T-helper 17 cell (primary cell): ENCODE data around the gene UNC5A. TPM values are rescaled to one million over a fixed set of nuclear protein-coding genes. Genes with fewer than 3 reads are reported as not detected.
A peak's percentile ranks its signal among the peaks of the same experiment; 100 is the strongest.

ENCODE experiments used
- ATAC-seq: fragments of 150-1000 bp; cut with Tn5 transposase; 2 replicates; pipeline ENCODE4 v1.10.0; 2021; ENCODE audit warnings: mild to moderate bottlenecking, moderate library complexity
- DNase-seq, 3 donors: peaks; one replicate each; pipeline versions ENCODE4 v3.0.0 to v3.0.0-alpha.2; 2020 to 2021
- H3K9me3 ChIP-seq: one replicate; pipeline ENCODE4 v1.7.0; 2013; ENCODE audit warnings: low read length, mild to moderate bottlenecking; ENCODE audit not compliant: control insufficient read depth, poor library complexity, severe bottlenecking
- H3K27ac Mint-ChIP-seq: one replicate; pipeline ENCODE4 v1.8.0; 2022; ENCODE audit warnings: mild to moderate bottlenecking, moderate library complexity, mixed read lengths
- H3K27me3 Mint-ChIP-seq: one replicate; pipeline ENCODE4 v1.8.0; 2022; ENCODE audit warnings: mixed read lengths
- H3K36me3 Mint-ChIP-seq: one replicate; pipeline ENCODE4 v1.8.0; 2022; ENCODE audit warnings: low read depth, mixed read lengths
- H3K4me1 Mint-ChIP-seq: one replicate; pipeline ENCODE4 v1.8.0; 2022; ENCODE audit warnings: mild to moderate bottlenecking, mixed read lengths
- H3K4me3 Mint-ChIP-seq: one replicate; pipeline ENCODE4 v1.8.0; 2022; ENCODE audit warnings: mild to moderate bottlenecking, moderate library complexity, mixed read lengths
- total RNA-seq, 4 donors: library from RNA in 2 of 4; stranded (reverse) in 2 of 4; gene quantifications; one replicate each; pipeline ENCODE4 v1.2.3 and lab custom pipeline; 2022 to 2026

Gene UNC5A
- total RNA-seq, 2 donors from 2014 or later, result not detected

DNA sequence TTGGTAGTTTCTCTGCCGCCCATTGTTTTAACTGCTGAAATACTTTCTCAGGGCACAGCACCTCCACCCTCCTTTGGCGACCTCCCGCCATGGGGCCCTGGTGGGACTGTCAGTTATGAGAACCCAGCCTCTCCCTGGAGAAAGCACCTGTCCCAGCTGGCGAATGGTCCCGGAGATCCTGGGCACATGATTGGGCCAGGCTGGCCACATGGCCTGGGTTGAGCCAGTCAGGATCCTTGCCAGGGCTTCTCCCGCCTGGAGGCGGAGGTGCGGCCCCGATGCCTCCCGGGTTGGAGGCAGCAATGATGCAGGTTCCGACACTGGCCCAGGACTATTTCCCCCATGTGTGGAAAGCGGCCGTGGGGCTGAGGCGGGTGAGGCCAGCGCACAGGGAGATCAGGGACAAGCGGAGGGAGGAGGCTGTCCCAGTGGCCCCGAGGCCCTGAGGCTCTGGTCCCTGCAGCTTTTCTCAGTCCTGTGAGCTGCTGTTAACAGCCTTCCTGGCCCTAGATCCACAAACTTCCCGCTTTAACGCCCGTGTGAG is 13.6 kb downstream of the UNC5A start:
- DNase-seq (no peak), ATAC-seq (no peak)
- peaks cover 2% of the 10 kb centered on the region for H3K36me3 Mint-ChIP-seq
- H3K27ac Mint-ChIP-seq, result no peak overlapping the region
- H3K9me3 ChIP-seq, result no peaks in the 10 kb centered on the region
- H3K4me1 Mint-ChIP-seq, result peaks cover 4% of the 10 kb centered on the region
- H3K27me3 Mint-ChIP-seq, result peaks cover 47% of the 10 kb centered on the region
- H3K4me3 Mint-ChIP-seq, result no peak overlapping the region

GRCh38 chr5:176824604-176825003 is 14.2 kb downstream of the UNC5A start:
- Mint-ChIP-seq H3K27ac (peak overlapping the region; percentile 70), H3K36me3 (no peaks in the 10 kb centered on the region), H3K4me3 (no peak overlapping the region), H3K4me1 (peaks cover 4% of the 10 kb centered on the region), H3K27me3 (peaks cover 41% of the 10 kb centered on the region)
- H3K9me3 ChIP-seq, result no peaks in the 10 kb centered on the region
- ATAC-seq, result no peak
- no peak for DNase-seq

- no peak overlapping the region for H3K4me3 Mint-ChIP-seq
- no peaks in the 10 kb centered on the region for H3K36me3 Mint-ChIP-seq
- H3K27ac Mint-ChIP-seq, result peak overlapping the region; percentile 70
These were observed 14.9 kb downstream of the UNC5A start for GRCh38 chr5:176825234-176825633.

DNA sequence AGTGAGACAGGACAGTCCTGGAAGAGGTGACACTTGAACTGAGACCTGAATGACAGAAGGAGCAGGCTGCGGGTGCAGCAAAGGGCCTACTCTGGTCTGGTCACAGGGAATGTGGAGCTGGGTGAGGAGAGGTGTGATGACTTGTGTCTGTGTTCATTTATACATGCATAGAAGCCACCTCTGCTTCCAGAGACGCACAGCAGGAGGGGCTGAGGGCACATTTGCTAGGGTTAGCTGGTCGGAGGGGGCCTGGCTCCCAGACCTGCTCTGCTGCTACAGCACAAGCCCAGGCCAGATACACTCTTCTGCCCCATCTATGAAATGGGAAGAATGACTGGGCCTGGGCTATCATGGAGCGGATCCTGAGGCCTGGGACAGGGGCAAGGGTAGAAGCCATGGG is 15.6 kb downstream of the UNC5A start:
- no peak for ATAC-seq
- H3K4me3 Mint-ChIP-seq, result no peak overlapping the region
- no peak overlapping the region for H3K27ac Mint-ChIP-seq
- H3K27me3 Mint-ChIP-seq, result peaks cover 27% of the 10 kb centered on the region
- H3K36me3 Mint-ChIP-seq, result no peaks in the 10 kb centered on the region
- H3K9me3 ChIP-seq, result no peaks in the 10 kb centered on the region
- peaks cover 4% of the 10 kb centered on the region for H3K4me1 Mint-ChIP-seq
- DNase-seq, result no peak

More at GRCh38 chr5:176825234-176825633, 14.9 kb downstream of the UNC5A start:
- no peaks in the 10 kb centered on the region for H3K9me3 ChIP-seq
- ATAC-seq, result no peak
- DNase-seq, result no peak
- Mint-ChIP-seq H3K27me3 (peaks cover 34% of the 10 kb centered on the region), H3K4me1 (peaks cover 4% of the 10 kb centered on the region)

GRCh38 chr5:176827736-176828414 is 17.5 kb downstream of the UNC5A start:
- no peak overlapping the region for H3K27ac Mint-ChIP-seq
- no peak for DNase-seq
- no peak overlapping the region for H3K4me3 Mint-ChIP-seq
- H3K9me3 ChIP-seq, result no peaks in the 10 kb centered on the region
- H3K27me3 Mint-ChIP-seq, result peaks cover 18% of the 10 kb centered on the region
- H3K36me3 Mint-ChIP-seq, result no peaks in the 10 kb centered on the region
- peaks cover 4% of the 10 kb centered on the region for H3K4me1 Mint-ChIP-seq
- no peak for ATAC-seq

GRCh38 chr5:176829320-176829719 is 19.0 kb downstream of the UNC5A start:
- no peak overlapping the region for H3K4me3 Mint-ChIP-seq
- H3K27me3 Mint-ChIP-seq, result peaks cover 22% of the 10 kb centered on the region
- no peak for DNase-seq
- ATAC-seq, result no peak
- no peaks in the 10 kb centered on the region for H3K36me3 Mint-ChIP-seq
- H3K9me3 ChIP-seq, result no peaks in the 10 kb centered on the region
- H3K27ac Mint-ChIP-seq, result no peak overlapping the region
- H3K4me1 Mint-ChIP-seq, result peaks cover 4% of the 10 kb centered on the region

GRCh38 chr5:176830422-176830994 is 20.1 kb downstream of the UNC5A start:
- no peaks in the 10 kb centered on the region for H3K9me3 ChIP-seq
- peak overlapping the region; percentile 10 for H3K4me3 Mint-ChIP-seq
- DNase-seq (no peak), ATAC-seq (no peak)
- peaks cover 30% of the 10 kb centered on the region for H3K27me3 Mint-ChIP-seq
- H3K36me3 Mint-ChIP-seq, result no peaks in the 10 kb centered on the region
- H3K4me1 Mint-ChIP-seq, result peaks cover 2% of the 10 kb centered on the region
- H3K27ac Mint-ChIP-seq, result no peak overlapping the region

- H3K4me3 Mint-ChIP-seq, result no peak overlapping the region
- H3K36me3 Mint-ChIP-seq, result no peaks in the 10 kb centered on the region
- no peak for DNase-seq
- ATAC-seq, result no peak
- H3K27ac Mint-ChIP-seq, result no peak overlapping the region
- H3K27me3 Mint-ChIP-seq, result peaks cover 31% of the 10 kb centered on the region
- H3K4me1 Mint-ChIP-seq, result peaks cover 2% of the 10 kb centered on the region
- no peaks in the 10 kb centered on the region for H3K9me3 ChIP-seq
These were observed 20.6 kb downstream of the UNC5A start for GRCh38 chr5:176830995-176831423.

DNA sequence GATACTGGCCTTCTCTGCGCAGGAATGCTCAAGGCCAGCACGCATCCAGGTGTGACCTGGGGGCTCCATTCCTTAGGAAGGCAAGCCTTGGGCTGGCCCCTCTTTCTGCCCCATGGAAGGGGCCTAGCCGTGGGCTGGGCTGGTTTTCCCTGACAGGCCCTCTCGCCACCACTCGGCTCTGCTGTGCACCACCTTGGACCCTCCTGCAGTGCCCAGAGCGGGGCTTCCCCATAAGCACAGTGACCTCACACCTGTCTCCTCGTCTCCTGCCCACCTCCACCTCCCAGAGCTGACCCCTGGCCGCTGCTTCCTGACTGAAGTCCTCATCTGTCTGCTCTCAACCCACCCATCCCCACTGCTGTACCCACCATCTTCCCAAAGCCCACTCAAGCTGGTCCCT is 21.1 kb downstream of the UNC5A start:
- ATAC-seq, result no peak
- peaks cover 31% of the 10 kb centered on the region for H3K27me3 Mint-ChIP-seq
- H3K27ac Mint-ChIP-seq, result no peak overlapping the region
- DNase-seq, result no peak
- H3K4me1 Mint-ChIP-seq, result no peaks in the 10 kb centered on the region
- no peaks in the 10 kb centered on the region for H3K9me3 ChIP-seq
- no peak overlapping the region for H3K4me3 Mint-ChIP-seq
- no peaks in the 10 kb centered on the region for H3K36me3 Mint-ChIP-seq

DNA sequence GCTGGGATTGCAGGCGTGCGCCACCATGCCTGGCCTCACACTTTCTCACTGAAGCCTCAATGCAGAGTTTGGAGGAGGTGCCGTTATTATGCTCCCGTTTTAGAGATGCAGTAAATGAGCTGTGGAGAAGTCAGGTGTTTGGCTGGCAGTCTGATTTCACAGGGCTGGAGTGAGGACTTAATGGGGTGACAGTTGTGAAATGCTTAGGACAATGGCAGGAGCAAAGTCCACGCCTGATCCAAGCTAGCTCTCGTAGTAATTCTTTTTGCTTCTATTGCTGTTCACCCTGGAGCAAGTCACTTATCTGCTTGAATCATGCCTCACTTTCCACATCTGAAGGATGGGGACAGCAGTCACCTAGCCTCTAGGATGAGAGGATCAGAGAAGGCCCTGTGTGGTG is 21.8 kb downstream of the UNC5A start:
- Mint-ChIP-seq H3K27ac (no peak overlapping the region), H3K4me3 (no peak overlapping the region), H3K4me1 (no peaks in the 10 kb centered on the region), H3K27me3 (peaks cover 31% of the 10 kb centered on the region), H3K36me3 (no peaks in the 10 kb centered on the region)
- ATAC-seq (no peak), DNase-seq (no peak)
- no peaks in the 10 kb centered on the region for H3K9me3 ChIP-seq

DNA sequence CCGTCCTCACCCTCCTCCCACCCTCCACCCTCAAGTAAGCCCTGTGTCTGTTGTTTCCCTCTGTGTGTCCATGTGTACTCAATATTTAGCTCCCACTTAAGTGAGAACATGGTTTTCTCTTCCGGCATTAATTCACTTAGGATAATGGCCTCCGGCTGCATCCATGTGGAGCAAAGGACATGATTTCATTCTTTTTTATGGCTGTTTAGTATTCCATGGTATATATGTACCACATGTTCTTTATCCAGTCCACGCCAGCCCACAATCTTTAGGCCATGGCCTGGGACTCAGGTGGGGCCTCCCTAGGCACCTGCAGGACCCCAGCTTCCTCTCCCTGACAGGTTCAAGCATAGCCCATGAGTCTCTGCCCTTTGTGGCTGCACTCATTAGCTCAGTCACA is 22.9 kb downstream of the UNC5A start:
- no peaks in the 10 kb centered on the region for H3K4me1 Mint-ChIP-seq
- DNase-seq, result no peak
- ATAC-seq, result no peak
- no peaks in the 10 kb centered on the region for H3K36me3 Mint-ChIP-seq
- no peak overlapping the region for H3K27ac Mint-ChIP-seq
- no peak overlapping the region for H3K4me3 Mint-ChIP-seq
- no peaks in the 10 kb centered on the region for H3K9me3 ChIP-seq
- peaks cover 31% of the 10 kb centered on the region for H3K27me3 Mint-ChIP-seq

- H3K27ac Mint-ChIP-seq, result no peak overlapping the region
- H3K36me3 Mint-ChIP-seq, result no peaks in the 10 kb centered on the region
- ATAC-seq (no peak), DNase-seq (no peak)
- H3K9me3 ChIP-seq, result no peaks in the 10 kb centered on the region
- no peak overlapping the region for H3K4me3 Mint-ChIP-seq
- no peaks in the 10 kb centered on the region for H3K4me1 Mint-ChIP-seq
- H3K27me3 Mint-ChIP-seq, result peaks cover 43% of the 10 kb centered on the region
These were observed 25.6 kb downstream of the UNC5A start for GRCh38 chr5:176835918-176836317.

DNA sequence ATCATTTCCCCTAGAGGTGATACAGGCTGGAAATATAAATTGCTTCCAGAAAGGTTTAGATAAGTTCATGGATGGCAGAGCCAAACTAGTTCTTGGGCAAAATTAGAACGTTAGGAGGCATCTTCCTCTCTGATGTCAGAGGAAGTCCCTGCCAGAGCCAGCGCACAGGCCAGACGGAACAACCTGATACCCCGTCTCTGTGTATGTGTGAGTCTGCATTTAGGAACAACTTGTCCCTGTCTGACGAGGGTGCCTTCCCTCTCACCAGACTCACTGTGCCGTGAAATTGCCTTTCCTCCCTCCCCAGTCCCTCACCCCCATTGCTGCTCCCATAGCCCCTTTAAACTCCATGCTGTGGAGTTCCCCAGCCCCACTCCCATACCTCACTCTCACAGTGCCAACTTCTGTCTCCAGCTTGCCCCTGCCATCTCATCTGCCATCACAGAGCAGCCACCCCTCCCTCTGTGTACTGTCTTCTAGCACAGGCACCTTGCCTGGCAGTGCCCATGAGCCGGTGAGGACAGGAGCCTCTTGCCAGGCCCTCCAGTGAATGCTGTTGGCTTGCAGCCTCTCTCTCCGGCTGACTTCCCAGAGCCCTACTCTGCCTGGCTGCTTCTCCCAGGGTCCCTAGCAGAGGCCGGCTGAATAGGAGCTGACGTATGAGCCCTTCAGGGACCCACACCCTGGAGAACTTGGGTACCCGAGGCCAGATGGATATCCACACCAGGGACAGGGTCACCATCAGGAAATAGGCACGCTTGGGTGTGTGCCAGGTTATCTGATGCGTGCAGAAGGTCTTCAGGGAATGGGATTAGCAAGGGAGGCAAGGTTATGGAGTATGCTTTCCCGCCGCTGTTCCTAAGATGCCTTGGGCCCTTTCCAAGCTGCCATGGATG is 26.7 kb downstream of the UNC5A start:
- no peak overlapping the region for H3K27ac Mint-ChIP-seq
- no peak for DNase-seq
- no peaks in the 10 kb centered on the region for H3K36me3 Mint-ChIP-seq
- ATAC-seq, result no peak
- H3K9me3 ChIP-seq, result no peaks in the 10 kb centered on the region
- H3K4me1 Mint-ChIP-seq, result no peaks in the 10 kb centered on the region
- H3K27me3 Mint-ChIP-seq, result peaks cover 55% of the 10 kb centered on the region
- no peak overlapping the region for H3K4me3 Mint-ChIP-seq
